Activated CD8-positive, alpha-beta memory T cell treated with anti-CD3 and anti-CD28 coated beads for 36 hours (primary cell): ENCODE data around the gene SPATA9. TPM values are rescaled to one million over a fixed set of nuclear protein-coding genes. Genes with fewer than 3 reads are reported as not detected.

ENCODE experiments used
- CTCF ChIA-PET: fragments of 350-600 bp; sonication (Branson Sonifier 250); formaldehyde crosslinking; loops from one replicate; lab custom pipeline; 2021; ENCODE audit warnings: antibody characterized with exemption; lab: Charles Lee
- POLR2A ChIA-PET: fragments of 350-600 bp; sonication (Branson Sonifier 250); formaldehyde crosslinking; loops from one replicate; lab custom pipeline; 2021; ENCODE audit warnings: antibody characterized with exemption; lab: Charles Lee
- total RNA-seq, 2 experiments: library from RNA; stranded (reverse); gene quantifications; one replicate each; pipeline ENCODE4 v1.2.3, GENCODE V29; 2021

The SPATA9 gene, protein sequence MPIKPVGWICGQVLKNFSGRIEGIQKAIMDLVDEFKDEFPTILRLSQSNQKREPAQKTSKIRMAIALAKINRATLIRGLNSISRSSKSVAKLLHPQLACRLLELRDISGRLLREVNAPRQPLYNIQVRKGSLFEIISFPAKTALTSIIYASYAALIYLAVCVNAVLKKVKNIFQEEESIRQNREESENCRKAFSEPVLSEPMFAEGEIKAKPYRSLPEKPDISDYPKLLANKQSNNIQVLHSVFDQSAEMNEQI
- total RNA-seq: not detected

- ChIA-PET CTCF (no interaction called here), POLR2A (no interaction called here)
Observed at GRCh38 chr5:95682891-95683290, at the start of gene SPATA9. TSS of gene SPATA9 (minus strand) at chr5:95682991. CDS start at chr5:95682854, 137 bp downstream.

DNA sequence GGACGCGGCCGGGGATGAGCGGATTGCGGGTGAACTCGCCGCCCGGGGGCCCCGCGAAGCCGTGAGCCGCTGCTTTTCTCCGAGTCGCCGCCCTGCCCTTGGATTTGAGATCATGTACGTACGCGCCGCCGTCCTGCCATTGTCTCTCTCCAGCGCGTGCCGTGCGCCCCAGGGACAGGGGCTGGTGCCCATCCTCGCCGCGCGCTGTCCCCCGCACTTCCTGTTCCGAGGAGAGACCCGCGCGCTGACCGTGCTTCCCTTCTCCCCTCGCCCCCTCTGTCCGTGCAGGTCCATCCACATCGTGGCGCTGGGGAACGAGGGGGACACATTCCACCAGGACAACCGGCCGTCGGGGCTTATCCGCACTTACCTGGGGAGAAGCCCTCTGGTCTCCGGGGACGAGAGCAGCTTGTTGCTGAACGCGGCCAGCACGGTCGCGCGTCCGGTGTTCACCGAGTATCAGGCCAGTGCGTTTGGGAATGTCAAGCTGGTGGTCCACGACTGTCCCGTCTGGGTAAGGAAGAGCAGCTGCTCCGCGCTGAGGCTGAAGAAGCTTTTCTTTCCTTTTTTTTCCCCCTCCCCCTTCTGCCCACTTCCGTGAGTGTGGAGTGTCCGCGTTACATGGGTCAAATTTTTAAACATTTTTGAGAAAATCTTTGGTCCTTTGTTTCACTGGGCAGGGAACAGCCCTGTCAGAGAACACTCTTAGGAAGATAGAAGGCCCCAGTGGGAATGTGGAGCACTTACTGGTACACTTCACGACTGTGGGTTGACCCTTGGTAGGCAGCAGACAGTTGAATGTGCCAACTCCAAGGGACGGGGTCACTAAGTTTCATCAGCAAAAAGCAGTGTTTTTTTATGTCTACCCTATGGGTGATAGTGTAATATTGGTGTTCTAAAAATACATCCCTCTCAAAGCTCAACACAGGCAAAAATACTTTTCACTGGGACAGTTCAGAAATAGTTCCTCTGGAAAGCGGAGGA lies 49.1 kb upstream of the SPATA9 start:
- CTCF ChIA-PET: interaction anchor here (1.4 kb wide), 1 partner anchor 27 kb away, joined by 3 read pairs; no protein-coding TSS in a partner anchor
- POLR2A ChIA-PET: no interaction called here

DNA sequence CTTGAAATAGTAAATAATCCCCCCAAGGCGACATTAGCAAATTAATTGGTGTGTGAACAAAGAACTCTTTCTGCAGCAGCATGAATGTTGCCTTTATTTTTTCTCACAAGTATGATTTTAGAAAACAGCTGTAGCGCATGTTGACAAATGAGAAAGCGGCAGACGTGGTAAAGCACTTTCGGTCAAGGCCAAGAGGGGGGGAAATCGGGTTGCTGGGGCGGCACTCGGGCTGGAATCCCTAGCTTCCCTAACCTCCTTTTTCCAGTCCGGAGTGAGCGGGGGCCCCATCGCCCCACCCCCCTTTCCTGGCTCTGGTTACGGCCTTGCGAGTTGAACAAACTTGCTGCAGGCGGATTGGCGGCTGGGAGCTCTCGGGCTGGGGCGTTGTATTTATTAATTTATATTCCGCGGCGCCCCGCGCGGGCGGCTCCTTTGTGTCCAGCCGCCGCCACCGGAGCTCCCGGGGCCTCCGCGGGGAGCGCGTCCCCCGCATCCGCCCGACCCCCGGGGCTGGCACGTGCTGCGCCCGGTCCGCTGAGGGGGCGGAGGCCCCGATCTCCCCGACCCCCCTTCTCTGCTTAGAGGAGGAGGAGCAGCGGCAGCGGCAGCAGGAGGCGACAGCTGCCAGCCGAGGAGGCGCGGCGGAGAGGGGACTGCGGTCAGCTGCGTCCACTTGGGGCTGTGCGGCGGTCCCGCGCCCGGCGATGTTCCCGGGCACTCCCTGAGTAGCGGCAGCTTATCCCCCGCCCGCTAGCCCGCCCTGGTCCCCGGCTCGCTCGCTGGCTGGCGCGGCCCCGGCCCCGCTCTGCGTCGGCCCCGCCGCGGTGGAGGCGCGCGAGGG lies 48.2 kb upstream of the SPATA9 start, which contains the start of gene RHOBTB3:
RHOBTB3 (plus strand) TSS at position 607 of the 841 bp plus-strand sequence. CDS start 347 bp downstream, outside the sequence.
- ChIA-PET CTCF (interaction anchor here (0.8 kb wide), 1 partner anchor 701 kb away, joined by 3 read pairs; no protein-coding TSS in a partner anchor), POLR2A (interaction anchor here (1.2 kb wide), 1 partner anchor 12 kb away, joined by 3 read pairs; no protein-coding TSS in a partner anchor)

DNA sequence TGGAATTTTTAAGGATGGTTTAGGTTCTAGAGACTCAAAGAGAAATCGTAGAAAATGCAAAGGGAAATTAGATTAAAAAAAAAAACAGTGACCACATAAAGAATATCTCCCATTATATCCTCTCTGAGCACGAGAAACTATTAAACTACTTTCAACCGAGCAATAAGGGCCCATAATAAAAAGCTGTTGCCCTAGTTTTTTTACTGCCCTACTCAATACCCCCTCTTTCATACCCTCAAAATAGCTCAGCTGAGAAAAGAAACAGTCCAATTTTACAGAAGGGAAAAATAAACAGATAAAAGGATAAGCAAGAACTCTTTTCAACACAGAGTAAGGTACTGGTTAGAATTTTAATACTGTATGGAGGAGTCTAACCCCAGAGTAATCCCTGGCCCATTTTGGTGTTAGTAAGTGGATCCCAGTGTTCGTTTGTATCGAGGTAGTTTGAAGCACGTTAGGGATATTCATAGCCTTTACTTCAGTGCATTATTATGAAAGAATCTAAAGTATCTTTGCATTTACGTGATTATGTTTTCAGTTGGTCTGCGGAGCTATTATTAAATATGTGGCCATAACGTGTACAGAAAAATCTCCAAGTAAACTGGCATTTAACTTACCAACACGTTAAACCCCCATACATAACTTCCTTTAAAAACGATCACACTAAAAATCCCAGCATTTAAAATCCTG lies 47.4 kb upstream of the SPATA9 start:
- POLR2A ChIA-PET: interaction anchor here (1.2 kb wide), 1 partner anchor 13 kb away, joined by 3 read pairs; no protein-coding TSS in a partner anchor
- CTCF ChIA-PET: interaction anchor here (0.8 kb wide), 1 partner anchor 701 kb away, joined by 3 read pairs; no protein-coding TSS in a partner anchor

- ChIA-PET POLR2A (interaction anchor here (1.2 kb wide), 1 partner anchor 14 kb away, joined by 3 read pairs; no protein-coding TSS in a partner anchor), CTCF (no interaction called here)
Observed at GRCh38 chr5:95729115-95730010, 46.6 kb upstream of the SPATA9 start.

DNA sequence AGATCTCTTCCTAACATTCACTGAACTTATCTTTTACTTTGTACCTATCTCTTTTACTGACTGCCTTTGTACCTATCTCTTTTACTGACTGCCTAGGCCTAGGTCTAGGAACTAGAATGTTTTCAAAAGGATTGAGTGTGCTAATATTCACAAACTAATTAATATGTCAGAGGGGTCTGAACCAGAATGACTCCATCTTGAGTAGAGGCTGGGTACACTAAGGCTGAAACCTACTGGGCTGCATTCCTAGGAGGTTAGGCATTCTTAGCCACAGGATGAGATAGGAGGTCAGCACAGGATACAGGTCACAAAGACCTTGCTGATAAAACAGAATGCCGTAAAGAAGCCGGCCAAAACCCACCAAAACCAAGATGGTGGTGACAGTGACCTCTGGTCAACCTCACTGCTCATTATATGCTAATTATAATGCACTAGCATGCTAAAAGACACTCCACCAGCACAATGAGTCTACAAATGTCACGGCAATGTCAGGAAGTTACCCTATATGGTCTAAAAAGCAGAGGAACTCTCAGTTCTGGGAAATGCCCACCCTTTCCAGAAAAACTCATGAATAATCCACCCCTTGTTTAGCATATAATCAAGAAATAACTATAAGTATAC lies 45.8 kb upstream of the SPATA9 start:
- POLR2A ChIA-PET: no interaction called here
- CTCF ChIA-PET: no interaction called here

DNA sequence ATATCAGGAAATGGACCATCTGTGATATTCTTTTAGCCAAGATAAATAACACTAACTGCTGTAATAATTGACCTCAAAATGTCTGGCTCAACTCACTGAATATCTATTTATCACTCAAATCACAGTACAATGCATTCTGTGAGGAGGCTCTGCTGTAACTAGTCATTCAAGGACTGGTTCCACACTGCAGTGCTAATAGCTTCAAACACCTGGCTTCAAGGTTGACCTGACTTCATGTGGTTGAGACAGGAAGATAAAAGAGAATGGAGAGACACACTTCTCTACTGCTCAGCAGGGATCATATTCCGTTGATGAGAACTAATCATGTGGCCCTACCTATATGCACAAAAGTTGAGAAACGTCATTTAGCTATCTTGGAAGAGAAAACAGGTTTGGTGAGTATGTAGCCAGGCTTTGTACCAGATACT lies 45.0 kb upstream of the SPATA9 start:
- ChIA-PET POLR2A (no interaction called here), CTCF (no interaction called here)

DNA sequence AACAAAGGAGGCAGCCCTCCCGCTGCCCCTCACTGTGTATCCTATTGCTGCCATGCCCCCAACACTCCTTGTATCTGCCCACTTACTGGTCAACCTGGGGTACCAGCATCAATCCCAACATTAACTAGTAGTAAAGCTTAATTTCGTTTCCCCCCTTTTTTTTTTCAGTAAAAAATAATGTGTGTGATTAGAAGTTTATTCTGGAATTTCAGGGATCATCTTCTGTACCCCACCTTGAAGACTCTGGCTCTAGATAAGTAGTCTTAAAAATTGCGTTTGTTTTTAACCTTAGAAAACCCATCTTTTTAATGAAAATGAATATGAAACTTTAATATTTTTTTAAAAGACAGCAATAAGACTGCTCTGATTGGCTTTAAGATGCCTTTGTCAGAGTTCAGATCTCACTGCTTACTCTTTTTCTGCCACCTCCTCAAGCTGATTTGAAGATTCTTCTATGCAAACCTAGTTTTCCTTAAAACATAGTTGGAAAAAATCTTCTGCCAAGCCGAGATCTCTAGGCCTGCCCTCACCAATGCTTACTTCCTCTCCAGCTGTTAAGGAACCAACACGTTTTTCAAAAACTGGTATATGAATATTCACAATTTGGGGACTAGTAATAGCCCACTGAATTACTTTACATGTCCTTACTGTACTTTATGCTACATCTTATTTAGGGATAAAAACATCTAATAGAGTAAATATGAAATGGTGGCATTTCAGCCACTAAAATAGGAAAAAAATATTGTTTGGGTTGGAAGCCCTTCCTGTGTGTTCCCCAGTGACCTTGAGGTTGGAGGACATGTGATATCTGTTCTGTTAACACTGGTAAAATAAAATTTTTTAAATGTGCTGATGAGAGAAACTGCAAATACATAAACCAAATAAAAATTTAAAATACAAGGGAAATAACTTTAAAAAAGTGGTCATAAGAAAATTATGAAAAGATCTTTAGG lies 44.3 kb upstream of the SPATA9 start:
- ChIA-PET CTCF (no interaction called here), POLR2A (no interaction called here)

DNA sequence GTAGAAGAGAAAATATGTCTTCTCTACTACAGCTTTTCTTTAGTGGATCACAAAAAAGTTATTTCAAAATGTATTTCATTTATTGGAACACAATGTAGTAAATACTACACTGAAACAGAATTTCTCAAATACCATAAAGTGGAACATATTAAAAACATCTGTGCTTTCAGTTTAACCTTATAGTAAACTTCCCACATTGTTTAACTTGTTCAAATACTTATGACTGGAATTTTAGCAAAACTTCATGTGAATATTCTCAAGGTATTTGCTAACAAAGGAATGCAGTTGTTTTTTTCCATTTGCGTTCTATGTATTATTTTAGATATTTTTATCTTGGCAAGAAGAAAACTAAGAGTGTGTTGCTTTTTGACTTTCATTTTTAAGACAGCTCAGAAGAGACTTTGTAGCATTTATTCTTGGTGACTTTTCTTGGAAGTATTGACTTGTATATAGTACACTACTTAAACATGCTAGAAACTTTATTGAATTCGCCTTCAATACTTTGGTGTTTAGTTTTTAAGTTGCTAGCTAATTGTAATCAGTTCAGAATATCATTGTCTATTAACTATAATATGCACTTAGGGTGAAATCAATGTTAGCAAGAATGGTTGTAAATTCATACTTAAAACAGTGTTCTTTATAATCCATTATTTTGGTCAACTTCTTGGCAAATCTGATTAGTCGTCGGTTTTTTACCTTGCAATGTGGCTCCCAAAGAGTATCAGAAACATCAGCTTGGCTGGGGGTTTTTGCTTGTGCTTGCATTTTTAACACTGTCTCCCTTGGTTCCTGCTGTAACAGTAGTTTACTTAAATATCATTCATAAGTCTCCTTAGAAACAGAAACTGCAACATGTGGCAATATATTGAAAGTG lies 43.4 kb upstream of the SPATA9 start:
- ChIA-PET CTCF (no interaction called here), POLR2A (interaction anchor here (0.6 kb wide), 1 partner anchor 75 kb away, joined by 5 read pairs; no protein-coding TSS in a partner anchor)

- ChIA-PET POLR2A (interaction anchor here (0.6 kb wide), 1 partner anchor 75 kb away, joined by 5 read pairs; no protein-coding TSS in a partner anchor), CTCF (no interaction called here)
Observed at GRCh38 chr5:95725071-95725820, 42.5 kb upstream of the SPATA9 start.

DNA sequence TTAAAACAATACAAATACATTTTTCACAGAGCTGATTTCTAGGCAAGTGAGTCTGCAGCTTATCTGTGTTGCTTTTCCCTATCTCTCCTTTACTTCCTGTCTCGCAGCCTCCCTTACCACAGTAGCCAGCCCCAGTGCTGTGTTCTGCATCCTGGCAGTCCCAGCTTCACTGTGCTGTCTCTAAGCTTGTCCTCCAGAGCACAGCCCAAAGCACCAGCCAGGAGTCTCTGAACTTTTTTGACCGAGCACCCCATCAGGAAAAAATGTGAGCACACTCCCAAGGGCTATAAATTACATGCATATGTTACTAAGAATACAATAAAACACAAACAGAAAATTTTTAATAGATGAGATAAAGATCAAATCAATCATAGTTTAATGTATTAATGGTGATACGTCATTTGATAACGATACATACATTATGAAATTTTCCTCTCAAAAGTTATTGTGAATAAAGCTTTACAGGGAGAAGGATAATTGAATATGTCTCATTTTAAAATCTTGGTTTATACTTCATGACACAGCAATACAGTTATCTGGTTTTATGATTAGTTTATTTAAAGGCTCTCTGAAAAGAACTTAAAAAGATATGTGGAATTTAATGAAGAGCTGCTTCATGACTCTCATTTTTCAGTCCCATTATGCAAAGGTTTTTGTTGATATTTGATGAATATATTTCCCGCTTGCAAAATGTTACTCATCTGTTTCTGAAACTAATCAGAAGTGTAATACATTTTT lies 41.0 kb upstream of the SPATA9 start:
- POLR2A ChIA-PET: interaction anchor here (0.8 kb wide), 1 partner anchor 69 kb away, joined by 7 read pairs; no protein-coding TSS in a partner anchor
- CTCF ChIA-PET: no interaction called here

GRCh38 chr5:95721582-95722295 lies 38.9 kb upstream of the SPATA9 start:
- ChIA-PET POLR2A (no interaction called here), CTCF (no interaction called here)
